CD8-positive, alpha-beta memory T cell (primary cell): Measurements from ENCODE around the gene MAP4K5. TPM values are rescaled to one million over a fixed set of nuclear protein-coding genes. Genes with fewer than 3 reads are reported as not detected.

Experiments
- CTCF ChIA-PET: fragments of 350-600 bp; sonication (Branson Sonifier 250); formaldehyde crosslinking; loops from one replicate; lab custom pipeline; 2021; ENCODE audit warnings: antibody characterized with exemption; lab: Charles Lee
- POLR2A ChIA-PET: fragments of 350-600 bp; sonication (Branson Sonifier 250); formaldehyde crosslinking; loops from one replicate; lab custom pipeline; 2021; ENCODE audit warnings: antibody characterized with exemption; lab: Charles Lee
- DNase-seq, 5 donors: peaks; one replicate each; pipeline versions ENCODE4 v3.0.0 to v3.0.0-alpha.2; 2020 to 2022; ENCODE audit warnings: mixed read lengths in 1 of 5
- H3K27ac ChIP-seq: one replicate; pipeline ENCODE4 v1.7.0; 2013; ENCODE audit warnings: low read depth, mild to moderate bottlenecking, low read length, moderate library complexity
- H3K27me3 ChIP-seq: 2 replicates; pipeline ENCODE4 v1.7.0; 2013; ENCODE audit warnings: low read length, mild to moderate bottlenecking; ENCODE audit not compliant: insufficient read depth, poor library complexity, severe bottlenecking
- H3K36me3 ChIP-seq: 2 replicates; pipeline ENCODE4 v1.7.0; 2013; ENCODE audit warnings: mild to moderate bottlenecking, low read length, moderate library complexity; ENCODE audit not compliant: insufficient read depth
- H3K4me1 ChIP-seq: 2 replicates; pipeline ENCODE4 v1.7.0; 2013; ENCODE audit warnings: mild to moderate bottlenecking, low read length, moderate library complexity; ENCODE audit not compliant: insufficient read depth
- H3K4me3 ChIP-seq: 2 replicates; pipeline ENCODE4 v1.7.0; 2013; ENCODE audit warnings: mild to moderate bottlenecking, low read length
- H3K9me3 ChIP-seq: 2 replicates; pipeline ENCODE4 v1.7.0; 2013; ENCODE audit warnings: mild to moderate bottlenecking, low read length
- H3K27ac Mint-ChIP-seq, 8 donors: one replicate each; pipeline ENCODE4 v1.8.0; 2020 to 2021; ENCODE audit warnings: mixed read lengths in 8 of 8, mild to moderate bottlenecking in 6 of 8, inconsistent platforms in 3 of 8, moderate library complexity in 3 of 8
- H3K27me3 Mint-ChIP-seq, 2 donors: one replicate each; pipeline ENCODE4 v1.8.0; 2020 to 2021; ENCODE audit warnings: mixed read lengths in 2 of 2, mild to moderate bottlenecking in 1 of 2, moderate library complexity in 1 of 2
- H3K36me3 Mint-ChIP-seq, 3 donors: one replicate each; pipeline ENCODE4 v1.8.0; 2020 to 2021; ENCODE audit warnings: mixed read lengths in 3 of 3, inconsistent platforms in 1 of 3, mild to moderate bottlenecking in 1 of 3
- H3K4me1 Mint-ChIP-seq, 3 donors: one replicate each; pipeline ENCODE4 v1.8.0; 2020 to 2021; ENCODE audit warnings: mixed read lengths in 3 of 3, inconsistent platforms in 1 of 3, mild to moderate bottlenecking in 1 of 3
- H3K4me3 Mint-ChIP-seq, 7 donors: one replicate each; pipeline ENCODE4 v1.8.0; 2020 to 2021; ENCODE audit warnings: mixed read lengths in 7 of 7, mild to moderate bottlenecking in 6 of 7, moderate library complexity in 4 of 7, inconsistent platforms in 2 of 7
- H3K9me3 Mint-ChIP-seq, 5 donors: one replicate each; pipeline ENCODE4 v1.8.0; 2020 to 2022; ENCODE audit warnings: mixed read lengths in 5 of 5, mild to moderate bottlenecking in 3 of 5, moderate library complexity in 2 of 5, inconsistent platforms in 1 of 5
- polyA plus RNA-seq: library from polyadenylated mRNA; unstranded; fragments of 300-500 nt; fragmentation: Illumina TruSeq; gene quantifications from one replicate; pipeline ENCODE4 v1.2.3, GENCODE V29; 2021
- total RNA-seq, 2 experiments: library from RNA; stranded (reverse); gene quantifications; one replicate each; pipeline ENCODE4 v1.2.3, GENCODE V29; 2021

MAP4K5 gene
- total and polyA plus RNA-seq, 3 experiments from 2014 or later = 26.1 to 36.4 (median 35.2) TPM

- no peak overlapping the region for H3K27ac Mint-ChIP-seq
- H3K4me1 Mint-ChIP-seq = no peaks in the 10 kb centered on the region
- no peak overlapping the region for H3K4me3 Mint-ChIP-seq
- H3K27me3 Mint-ChIP-seq = no peaks in the 10 kb centered on the region
- H3K4me1 ChIP-seq = no peaks in the 10 kb centered on the region
- H3K9me3 Mint-ChIP-seq = no peaks in the 10 kb centered on the region
- H3K27ac ChIP-seq = no peak overlapping the region
- H3K36me3 Mint-ChIP-seq = peaks cover 0 to 1% (median 0%) of the 10 kb centered on the region in 3 donors
- H3K4me3 ChIP-seq = no peak overlapping the region
- H3K9me3 ChIP-seq = no peaks in the 10 kb centered on the region
- ChIA-PET CTCF (no interaction called here), POLR2A (no interaction called here)
- no peaks in the 10 kb centered on the region for H3K27me3 ChIP-seq
- no peaks in the 10 kb centered on the region for H3K36me3 ChIP-seq
- DNase-seq = no peak
These were observed 144.8 kb downstream of the MAP4K5 start for GRCh38 chr14:50387548-50387947.

DNA sequence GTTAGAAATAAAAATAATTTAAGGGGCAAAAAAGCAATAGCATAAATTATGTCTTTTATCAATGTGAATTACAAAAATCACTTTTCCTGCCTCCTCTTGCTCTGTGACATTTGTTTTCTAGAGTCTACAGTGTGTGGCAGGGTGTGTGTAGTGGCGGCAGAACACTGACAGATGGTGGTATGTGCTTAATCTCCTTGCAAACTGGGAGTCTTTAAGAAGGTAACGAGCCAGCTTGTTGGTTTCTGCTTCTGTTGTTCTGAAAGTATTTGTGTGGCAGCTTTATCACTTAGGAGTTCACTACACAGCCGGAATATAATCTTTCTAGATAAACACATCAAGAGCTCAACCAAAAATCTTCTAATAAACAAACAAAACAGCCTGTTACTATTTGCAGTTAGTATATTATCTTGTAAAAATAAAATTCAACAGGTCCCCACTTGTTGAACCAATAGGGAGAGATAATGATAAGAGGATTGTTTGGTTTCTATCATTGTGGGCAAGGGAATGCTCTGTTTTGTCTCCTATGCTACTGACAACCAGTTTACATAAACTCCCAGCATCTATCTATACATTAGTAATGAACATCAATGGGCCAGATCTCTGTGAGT, 148.6 kb downstream of the MAP4K5 start:
- no peaks in the 10 kb centered on the region for H3K9me3 ChIP-seq
- no peaks in the 10 kb centered on the region for H3K36me3 ChIP-seq
- no peaks in the 10 kb centered on the region for H3K27me3 ChIP-seq
- ChIA-PET CTCF (no interaction called here), POLR2A (interaction anchor here (0.6 to 0.7 kb wide), 2 partner anchors 14 to 42 kb away, joined by 3 to 4 read pairs; no protein-coding TSS in a partner anchor)
- Mint-ChIP-seq H3K36me3 (no peaks in the 10 kb centered on the region), H3K27ac (no peak overlapping the region), H3K27me3 (no peaks in the 10 kb centered on the region), H3K9me3 (no peaks in the 10 kb centered on the region), H3K4me3 (no peak overlapping the region), H3K4me1 (no peaks in the 10 kb centered on the region)
- no peaks in the 10 kb centered on the region for H3K4me1 ChIP-seq
- H3K4me3 ChIP-seq = no peak overlapping the region
- no peak for DNase-seq
- H3K27ac ChIP-seq = no peak overlapping the region

DNA sequence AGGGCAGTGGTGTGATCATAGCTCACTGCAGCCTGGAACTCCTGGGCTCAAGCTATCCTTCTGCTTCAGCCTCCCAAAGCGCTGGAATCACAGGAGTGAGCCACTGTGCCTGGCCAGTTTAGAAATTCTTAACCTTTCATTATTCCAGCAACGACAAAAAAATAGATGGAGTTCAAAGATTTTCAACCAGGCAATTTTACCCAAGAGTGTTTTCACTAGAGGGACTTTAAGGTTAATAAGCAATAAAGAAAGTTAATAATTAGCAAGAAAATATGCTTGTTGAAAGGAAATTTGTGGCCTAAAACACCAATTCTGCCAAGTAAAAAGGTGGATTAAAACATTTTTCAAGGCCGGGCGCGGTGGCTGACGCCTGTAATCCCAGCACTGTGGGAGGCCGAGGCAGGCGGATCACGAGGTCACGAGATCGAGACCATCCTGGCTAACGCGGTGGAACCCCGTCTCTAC, 150.5 kb downstream of the MAP4K5 start:
- Mint-ChIP-seq H3K9me3 (no peaks in the 10 kb centered on the region), H3K27ac (no peak overlapping the region), H3K36me3 (no peaks in the 10 kb centered on the region), H3K27me3 (no peaks in the 10 kb centered on the region), H3K4me3 (no peak overlapping the region), H3K4me1 (no peaks in the 10 kb centered on the region)
- Histone ChIP-seq H3K27me3 (no peaks in the 10 kb centered on the region), H3K4me3 (no peak overlapping the region), H3K9me3 (no peaks in the 10 kb centered on the region), H3K27ac (no peak overlapping the region), H3K4me1 (no peaks in the 10 kb centered on the region), H3K36me3 (no peaks in the 10 kb centered on the region)
- ChIA-PET POLR2A (no interaction called here), CTCF (no interaction called here)
- no peak for DNase-seq

- Mint-ChIP-seq H3K4me3 (no peak overlapping the region), H3K27me3 (no peaks in the 10 kb centered on the region), H3K4me1 (no peaks in the 10 kb centered on the region), H3K27ac (no peak overlapping the region), H3K36me3 (no peaks in the 10 kb centered on the region), H3K9me3 (no peaks in the 10 kb centered on the region)
- Histone ChIP-seq H3K4me3 (no peak overlapping the region), H3K9me3 (no peaks in the 10 kb centered on the region), H3K27me3 (no peaks in the 10 kb centered on the region), H3K36me3 (no peaks in the 10 kb centered on the region), H3K4me1 (no peaks in the 10 kb centered on the region), H3K27ac (no peak overlapping the region)
- POLR2A ChIA-PET = no interaction called here
- CTCF ChIA-PET = interaction anchor here (0.6 kb wide), 1 partner anchor 734 kb away, joined by 3 read pairs; no protein-coding TSS in a partner anchor
- DNase-seq = no peak
These were observed 151.4 kb downstream of the MAP4K5 start for GRCh38 chr14:50381008-50381407.

- H3K4me3 ChIP-seq = no peak overlapping the region
- no peaks in the 10 kb centered on the region for H3K27me3 ChIP-seq
- Mint-ChIP-seq H3K9me3 (no peaks in the 10 kb centered on the region), H3K27ac (no peak overlapping the region), H3K36me3 (no peaks in the 10 kb centered on the region), H3K4me1 (no peaks in the 10 kb centered on the region), H3K27me3 (no peaks in the 10 kb centered on the region), H3K4me3 (no peak overlapping the region)
- DNase-seq = no peak
- CTCF ChIA-PET = interaction anchor here (0.6 kb wide), 1 partner anchor 735 kb away, joined by 3 read pairs; no protein-coding TSS in a partner anchor
- H3K36me3 ChIP-seq = no peaks in the 10 kb centered on the region
- no peak overlapping the region for H3K27ac ChIP-seq
- POLR2A ChIA-PET = no interaction called here
- H3K9me3 ChIP-seq = no peaks in the 10 kb centered on the region
- H3K4me1 ChIP-seq = no peaks in the 10 kb centered on the region
These were observed 151.9 kb downstream of the MAP4K5 start for GRCh38 chr14:50380455-50380854.

GRCh38 chr14:50379563-50379962, 152.8 kb downstream of the MAP4K5 start:
- DNase-seq = no peak
- H3K4me1 ChIP-seq = no peaks in the 10 kb centered on the region
- H3K36me3 ChIP-seq = no peaks in the 10 kb centered on the region
- H3K4me1 Mint-ChIP-seq = no peaks in the 10 kb centered on the region
- ChIA-PET POLR2A (no interaction called here), CTCF (no interaction called here)
- no peak overlapping the region for H3K27ac ChIP-seq
- no peaks in the 10 kb centered on the region for H3K9me3 Mint-ChIP-seq
- no peaks in the 10 kb centered on the region for H3K27me3 ChIP-seq
- H3K36me3 Mint-ChIP-seq = no peaks in the 10 kb centered on the region
- no peak overlapping the region for H3K4me3 Mint-ChIP-seq
- no peak overlapping the region for H3K4me3 ChIP-seq
- no peak overlapping the region for H3K27ac Mint-ChIP-seq
- no peaks in the 10 kb centered on the region for H3K9me3 ChIP-seq
- no peaks in the 10 kb centered on the region for H3K27me3 Mint-ChIP-seq

- Mint-ChIP-seq H3K4me1 (no peaks in the 10 kb centered on the region), H3K9me3 (no peaks in the 10 kb centered on the region), H3K36me3 (no peaks in the 10 kb centered on the region), H3K4me3 (no peak overlapping the region), H3K27me3 (peaks cover 0 to 11% of the 10 kb centered on the region in 2 donors), H3K27ac (peak overlapping the region in 2 of 8 donors; percentile 26 to 52)
- Histone ChIP-seq H3K36me3 (no peaks in the 10 kb centered on the region), H3K9me3 (no peaks in the 10 kb centered on the region), H3K4me1 (no peaks in the 10 kb centered on the region), H3K27ac (no peak overlapping the region), H3K27me3 (no peaks in the 10 kb centered on the region), H3K4me3 (no peak overlapping the region)
- POLR2A ChIA-PET = no interaction called here
- CTCF ChIA-PET = interaction anchor here (1.0 kb wide), 1 partner anchor 57 kb away, joined by 3 read pairs; no protein-coding TSS in a partner anchor
- no peak for DNase-seq
These were observed 154.8 kb downstream of the MAP4K5 start for GRCh38 chr14:50377550-50378085.

GRCh38 chr14:50375760-50376159, 156.6 kb downstream of the MAP4K5 start:
- Histone ChIP-seq H3K4me3 (no peak overlapping the region), H3K9me3 (no peaks in the 10 kb centered on the region), H3K27ac (no peak overlapping the region), H3K36me3 (no peaks in the 10 kb centered on the region), H3K4me1 (no peaks in the 10 kb centered on the region), H3K27me3 (no peaks in the 10 kb centered on the region)
- no peaks in the 10 kb centered on the region for H3K4me1 Mint-ChIP-seq
- ChIA-PET CTCF (no interaction called here), POLR2A (no interaction called here)
- H3K27me3 Mint-ChIP-seq = peaks cover 0 to 14% of the 10 kb centered on the region in 2 donors
- H3K27ac Mint-ChIP-seq = no peak overlapping the region
- no peak for DNase-seq
- H3K9me3 Mint-ChIP-seq = no peaks in the 10 kb centered on the region
- peaks cover 0 to 3% (median 0%) of the 10 kb centered on the region in 3 donors for H3K36me3 Mint-ChIP-seq
- H3K4me3 Mint-ChIP-seq = no peak overlapping the region
